GM23248 (cell line): Measurements from ENCODE around the gene EZR.

ENCODE experiments used
- EZH2 ChIP-seq: fragments of 200-600 bp; sonication (generic); IDR thresholded peaks from 2 replicates; pipeline ENCODE4 v1.6.1; 2018; ENCODE audit warnings: antibody characterized with exemption, mild to moderate bottlenecking; ENCODE audit not compliant: insufficient read depth, poor library complexity, severe bottlenecking
- EZH2phosphoT487 ChIP-seq: fragments of 200-600 bp; sonication (generic); IDR thresholded peaks from 2 replicates; pipeline ENCODE4 v1.6.1; 2018; ENCODE audit warnings: antibody characterized with exemption, moderate library complexity, mild to moderate bottlenecking, low read depth; ENCODE audit not compliant: insufficient read depth

- TF ChIP-seq EZH2phosphoT487 (no peak), EZH2 (no peak)
Measured at GRCh38 chr6:158752613-158753012, 66.6 kb downstream of the EZR start.
